ENCODE results near the gene TBCB.

GRCh38 chr19:36081894-36082293 lies 33.4 kb upstream of the TBCB start:
- no peak for TF ChIP-seq CTCF (conservative IDR thresholded peaks at IDR 0.05; ENCODE audit: low read depth, low read length)
- no peak for TF ChIP-seq EZH2 (IDR thresholded peaks at IDR 0.05; ENCODE audit: borderline replicate concordance, low read depth, low read length, poor library complexity, severe bottlenecking)
